ENCODE data around the gene UBQLN4. TPM values are rescaled to one million over a fixed set of nuclear protein-coding genes. Genes with fewer than 3 reads are reported as not detected.

The UBQLN4 gene
- polyA plus RNA-seq, 1 of the 3 experiments (the other 2 are of a cell fraction) = 37.0 TPM

DNA sequence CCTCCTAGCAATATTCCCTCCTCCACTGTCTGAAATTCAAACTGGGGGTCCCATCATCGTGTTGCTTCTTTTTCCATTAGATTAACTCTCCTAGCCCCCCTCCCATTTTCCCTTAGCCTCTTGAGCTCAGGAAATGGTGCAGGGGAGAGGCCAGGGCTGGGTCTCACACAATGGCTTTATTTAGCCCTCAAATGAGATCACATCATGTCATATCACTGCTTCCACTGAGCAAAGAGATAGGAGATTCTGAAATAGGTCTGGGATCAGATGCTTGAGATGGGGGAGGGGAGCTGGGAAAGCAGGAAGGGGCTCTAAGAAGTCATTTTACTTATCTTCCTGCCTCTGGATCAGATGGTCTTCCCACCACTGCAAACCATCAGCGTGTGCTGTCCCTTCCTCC lies 57.4 kb downstream of the UBQLN4 start:
- ChIA-PET POLR2A (interaction anchor here (0.6 to 0.8 kb wide), 2 partner anchors 51 to 177 kb away, joined by 4 read pairs; no protein-coding TSS in a partner anchor), CTCF (interaction anchor here (1.1 to 2.8 kb wide), 6 partner anchors 12 to 746 kb away, joined by 3 to 9 read pairs (median 4); partner anchors contain the start of gene ARHGEF2)
- H3K36me3 ChIP-seq (replicated peaks in 1 of 2; ENCODE audit: control insufficient read depth in 1 of 2, insufficient read depth in 2 of 2, low read length in 1 of 2) = no peaks in the 10 kb centered on the region
- DNase-seq = no peak
- peak overlapping the region; percentile 5; the same call in 1 of the 2 replicates for H2AFZ ChIP-seq (ENCODE audit: low read depth)
- H3K27ac ChIP-seq (ENCODE audit: low read depth in 2 of 2, low read length in 1 of 2) = no peak overlapping the region
- H3K9ac ChIP-seq = no peak overlapping the region
- peaks cover 0 to 2% of the 10 kb centered on the region in 2 experiments; a peak in 1 of 4 replicates for H3K4me1 ChIP-seq (ENCODE audit: control insufficient read depth in 1 of 2, insufficient read depth in 2 of 2, low read depth in 1 of 2, low read length in 1 of 2)
- WGBS (ENCODE audit: low lambda C conversion rate) = 45% methylated on average over 2 of the region's 2 CpGs
- no peaks in the 10 kb centered on the region for H4K20me1 ChIP-seq (ENCODE audit: insufficient read depth)
- no peaks in the 10 kb centered on the region for H3K79me2 ChIP-seq (ENCODE audit: insufficient read depth)
- no peak overlapping the region for H3K4me3 ChIP-seq (ENCODE audit: low read depth in 2 of 2, low read length in 1 of 2)
- H3K27me3 ChIP-seq (ENCODE audit: insufficient read depth) = no peaks in the 10 kb centered on the region
- no peaks in the 10 kb centered on the region for H3K9me2 ChIP-seq
- H3K9me3 ChIP-seq = no peaks in the 10 kb centered on the region
- no peaks in the 10 kb centered on the region for H3F3A ChIP-seq (replicated peaks; ENCODE audit: insufficient read depth)
- no peak for TF ChIP-seq ELF1 (IDR thresholded peaks at IDR 0.05)
- no peak for TF ChIP-seq SIN3A (IDR thresholded peaks at IDR 0.05; ENCODE audit: borderline replicate concordance, low read depth, low read length)
- TF ChIP-seq CHD2 (IDR thresholded peaks at IDR 0.05; ENCODE audit: low read length, partially characterized antibody) = no peak
- TF ChIP-seq, protein P1, sequence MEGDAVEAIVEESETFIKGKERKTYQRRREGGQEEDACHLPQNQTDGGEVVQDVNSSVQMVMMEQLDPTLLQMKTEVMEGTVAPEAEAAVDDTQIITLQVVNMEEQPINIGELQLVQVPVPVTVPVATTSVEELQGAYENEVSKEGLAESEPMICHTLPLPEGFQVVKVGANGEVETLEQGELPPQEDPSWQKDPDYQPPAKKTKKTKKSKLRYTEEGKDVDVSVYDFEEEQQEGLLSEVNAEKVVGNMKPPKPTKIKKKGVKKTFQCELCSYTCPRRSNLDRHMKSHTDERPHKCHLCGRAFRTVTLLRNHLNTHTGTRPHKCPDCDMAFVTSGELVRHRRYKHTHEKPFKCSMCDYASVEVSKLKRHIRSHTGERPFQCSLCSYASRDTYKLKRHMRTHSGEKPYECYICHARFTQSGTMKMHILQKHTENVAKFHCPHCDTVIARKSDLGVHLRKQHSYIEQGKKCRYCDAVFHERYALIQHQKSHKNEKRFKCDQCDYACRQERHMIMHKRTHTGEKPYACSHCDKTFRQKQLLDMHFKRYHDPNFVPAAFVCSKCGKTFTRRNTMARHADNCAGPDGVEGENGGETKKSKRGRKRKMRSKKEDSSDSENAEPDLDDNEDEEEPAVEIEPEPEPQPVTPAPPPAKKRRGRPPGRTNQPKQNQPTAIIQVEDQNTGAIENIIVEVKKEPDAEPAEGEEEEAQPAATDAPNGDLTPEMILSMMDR (IDR thresholded peaks at IDR 0.05) = no peak
- TF ChIP-seq NRF1 (IDR thresholded peaks at IDR 0.05; ENCODE audit: low read depth, low read length) = no peak
- TF ChIP-seq RFX5 (IDR thresholded peaks at IDR 0.05; ENCODE audit: low read length) = no peak
- no peak for TF ChIP-seq FOSL2 (IDR thresholded peaks at IDR 0.05; ENCODE audit: borderline replicate concordance, low read depth)
- TF ChIP-seq, protein P2, sequence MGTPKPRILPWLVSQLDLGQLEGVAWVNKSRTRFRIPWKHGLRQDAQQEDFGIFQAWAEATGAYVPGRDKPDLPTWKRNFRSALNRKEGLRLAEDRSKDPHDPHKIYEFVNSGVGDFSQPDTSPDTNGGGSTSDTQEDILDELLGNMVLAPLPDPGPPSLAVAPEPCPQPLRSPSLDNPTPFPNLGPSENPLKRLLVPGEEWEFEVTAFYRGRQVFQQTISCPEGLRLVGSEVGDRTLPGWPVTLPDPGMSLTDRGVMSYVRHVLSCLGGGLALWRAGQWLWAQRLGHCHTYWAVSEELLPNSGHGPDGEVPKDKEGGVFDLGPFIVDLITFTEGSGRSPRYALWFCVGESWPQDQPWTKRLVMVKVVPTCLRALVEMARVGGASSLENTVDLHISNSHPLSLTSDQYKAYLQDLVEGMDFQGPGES (IDR thresholded peaks at IDR 0.05; ENCODE audit: low read depth, low read length) = no peak
- TF ChIP-seq POLR2AphosphoS5 (IDR thresholded peaks at IDR 0.05; ENCODE audit: low read depth, low read length) = no peak
- no peak for TF ChIP-seq JUND (IDR thresholded peaks at IDR 0.05)
- no peak for TF ChIP-seq FOXJ3 (CRISPR knock-in tag; IDR thresholded peaks at IDR 0.05)
- TF ChIP-seq, protein P3, sequence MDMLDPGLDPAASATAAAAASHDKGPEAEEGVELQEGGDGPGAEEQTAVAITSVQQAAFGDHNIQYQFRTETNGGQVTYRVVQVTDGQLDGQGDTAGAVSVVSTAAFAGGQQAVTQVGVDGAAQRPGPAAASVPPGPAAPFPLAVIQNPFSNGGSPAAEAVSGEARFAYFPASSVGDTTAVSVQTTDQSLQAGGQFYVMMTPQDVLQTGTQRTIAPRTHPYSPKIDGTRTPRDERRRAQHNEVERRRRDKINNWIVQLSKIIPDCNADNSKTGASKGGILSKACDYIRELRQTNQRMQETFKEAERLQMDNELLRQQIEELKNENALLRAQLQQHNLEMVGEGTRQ (IDR thresholded peaks at IDR 0.05; ENCODE audit: borderline replicate concordance, low read depth, low read length) = no peak
- TF ChIP-seq, protein P4, sequence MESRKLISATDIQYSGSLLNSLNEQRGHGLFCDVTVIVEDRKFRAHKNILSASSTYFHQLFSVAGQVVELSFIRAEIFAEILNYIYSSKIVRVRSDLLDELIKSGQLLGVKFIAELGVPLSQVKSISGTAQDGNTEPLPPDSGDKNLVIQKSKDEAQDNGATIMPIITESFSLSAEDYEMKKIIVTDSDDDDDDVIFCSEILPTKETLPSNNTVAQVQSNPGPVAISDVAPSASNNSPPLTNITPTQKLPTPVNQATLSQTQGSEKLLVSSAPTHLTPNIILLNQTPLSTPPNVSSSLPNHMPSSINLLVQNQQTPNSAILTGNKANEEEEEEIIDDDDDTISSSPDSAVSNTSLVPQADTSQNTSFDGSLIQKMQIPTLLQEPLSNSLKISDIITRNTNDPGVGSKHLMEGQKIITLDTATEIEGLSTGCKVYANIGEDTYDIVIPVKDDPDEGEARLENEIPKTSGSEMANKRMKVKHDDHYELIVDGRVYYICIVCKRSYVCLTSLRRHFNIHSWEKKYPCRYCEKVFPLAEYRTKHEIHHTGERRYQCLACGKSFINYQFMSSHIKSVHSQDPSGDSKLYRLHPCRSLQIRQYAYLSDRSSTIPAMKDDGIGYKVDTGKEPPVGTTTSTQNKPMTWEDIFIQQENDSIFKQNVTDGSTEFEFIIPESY (IDR thresholded peaks at IDR 0.05; ENCODE audit: borderline replicate concordance, low read depth) = no peak
- TF ChIP-seq TAF1 (IDR thresholded peaks at IDR 0.05; ENCODE audit: borderline replicate concordance, low read depth, low read length) = no peak
- TF ChIP-seq TCF12 (IDR thresholded peaks at IDR 0.05) = no peak
- TF ChIP-seq, protein P5, sequence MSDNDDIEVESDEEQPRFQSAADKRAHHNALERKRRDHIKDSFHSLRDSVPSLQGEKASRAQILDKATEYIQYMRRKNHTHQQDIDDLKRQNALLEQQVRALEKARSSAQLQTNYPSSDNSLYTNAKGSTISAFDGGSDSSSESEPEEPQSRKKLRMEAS (IDR thresholded peaks at IDR 0.05; ENCODE audit: low read depth) = no peak
- H3K4me2 ChIP-seq = no peak overlapping the region
